KMS-11 (cell line): Measurements from ENCODE around the gene WDFY2.

Experiments
- H2AFZ ChIP-seq: fragments of 200-600 bp; sonication (generic); 2 replicates; pipeline ENCODE4 v1.6.1; 2016; ENCODE audit warnings: antibody characterized with exemption, mixed run types, low read depth
- H3K27ac ChIP-seq: fragments of 200-600 bp; sonication (generic); 2 replicates; pipeline ENCODE4 v1.6.1; 2016; ENCODE audit warnings: mild to moderate bottlenecking, mixed run types
- H3K27me3 ChIP-seq: fragments of 200-600 bp; sonication (generic); 2 replicates; pipeline ENCODE4 v1.6.1; 2017; ENCODE audit warnings: mild to moderate bottlenecking, low read depth, mixed run types, moderate library complexity; ENCODE audit not compliant: insufficient read depth
- H3K36me3 ChIP-seq: fragments of 200-600 bp; sonication (generic); 2 replicates; pipeline ENCODE4 v1.6.1; 2017; ENCODE audit warnings: mild to moderate bottlenecking, mixed run types; ENCODE audit not compliant: insufficient read depth
- H3K4me1 ChIP-seq: fragments of 200-600 bp; sonication (generic); 2 replicates; pipeline ENCODE4 v1.6.1; 2016; ENCODE audit warnings: mild to moderate bottlenecking, low read depth, mixed run types; ENCODE audit not compliant: poor library complexity, severe bottlenecking
- H3K4me2 ChIP-seq: fragments of 200-600 bp; sonication (generic); 2 replicates; pipeline ENCODE4 v1.7.0; 2016; ENCODE audit warnings: mild to moderate bottlenecking, mixed run types
- H3K4me3 ChIP-seq: fragments of 200-600 bp; sonication (generic); IDR thresholded peaks from 2 replicates; pipeline ENCODE4 v1.6.1; 2017; ENCODE audit warnings: low read depth, low read length, mixed read lengths; ENCODE audit not compliant: insufficient read depth
- H3K79me2 ChIP-seq: fragments of 200-600 bp; sonication (generic); 2 replicates; pipeline ENCODE4 v1.6.1; 2016; ENCODE audit warnings: low read depth, mixed run types; ENCODE audit not compliant: insufficient read depth
- H3K9ac ChIP-seq: fragments of 200-600 bp; sonication (generic); 2 replicates; pipeline ENCODE4 v1.6.1; 2016; ENCODE audit warnings: mild to moderate bottlenecking, mixed run types
- H4K20me1 ChIP-seq: fragments of 200-600 bp; sonication (generic); 2 replicates; pipeline ENCODE4 v1.6.1; 2016; ENCODE audit warnings: mild to moderate bottlenecking, mixed run types; ENCODE audit not compliant: insufficient read depth
- CTCF ChIP-seq: fragments of 200-600 bp; sonication (generic); conservative IDR thresholded peaks from 2 replicates; pipeline ENCODE4 v1.6.1; 2017; ENCODE audit warnings: low read depth, mild to moderate bottlenecking, antibody characterized with exemption, low read length, moderate library complexity, mixed read lengths

WDFY2 gene

DNA sequence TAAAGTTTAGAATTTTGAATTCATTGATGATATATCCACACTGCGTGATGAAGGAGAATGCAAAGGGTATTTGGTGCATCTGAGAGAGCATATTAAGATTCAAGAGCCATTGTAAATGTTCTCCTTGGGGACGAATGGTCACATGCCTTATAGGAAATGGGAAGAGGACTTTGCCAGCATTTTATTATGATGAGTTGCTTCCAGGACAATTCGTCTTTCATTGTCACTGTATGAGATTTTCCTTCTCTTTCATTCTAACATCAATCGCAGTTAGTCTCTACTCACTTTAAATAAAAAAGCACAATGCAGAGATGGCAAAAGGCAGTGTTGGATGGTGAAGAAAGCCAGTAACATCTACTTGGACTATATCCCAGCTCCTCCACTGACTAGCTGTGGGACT, 21.4 kb downstream of the WDFY2 start:
- Histone ChIP-seq H3K9ac (no peak overlapping the region), H3K79me2 (no peaks in the 10 kb centered on the region), H3K27ac (no peak overlapping the region), H3K36me3 (no peaks in the 10 kb centered on the region), H3K4me2 (no peak overlapping the region), H2AFZ (no peak overlapping the region), H4K20me1 (no peaks in the 10 kb centered on the region), H3K4me3 (no peak overlapping the region), H3K4me1 (no peaks in the 10 kb centered on the region), H3K27me3 (no peaks in the 10 kb centered on the region)
- TF ChIP-seq CTCF: no peak

DNA sequence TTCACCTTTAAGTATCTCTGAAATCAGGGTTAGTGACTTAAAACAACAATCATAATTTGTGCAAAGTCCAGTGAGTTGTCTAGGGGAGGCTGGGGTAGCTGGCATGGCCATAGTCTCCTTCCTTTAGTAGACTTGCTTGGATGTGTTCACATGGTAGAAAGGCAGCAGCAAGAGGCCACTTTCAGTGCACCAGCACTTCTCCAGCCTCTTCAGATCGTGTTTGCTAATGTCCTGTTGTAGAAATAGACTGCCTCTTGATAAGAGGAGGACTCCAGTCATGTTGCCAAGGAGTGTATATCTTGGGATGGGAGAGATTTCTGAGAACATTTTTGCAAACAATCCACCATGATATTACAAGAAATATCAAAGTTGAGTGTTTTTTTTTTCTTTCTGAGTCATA, 22.9 kb downstream of the WDFY2 start:
- Histone ChIP-seq H4K20me1 (no peaks in the 10 kb centered on the region), H3K36me3 (no peaks in the 10 kb centered on the region), H3K27me3 (no peaks in the 10 kb centered on the region), H3K9ac (no peak overlapping the region), H2AFZ (no peak overlapping the region), H3K4me3 (no peak overlapping the region), H3K79me2 (no peaks in the 10 kb centered on the region), H3K27ac (no peak overlapping the region), H3K4me2 (no peak overlapping the region), H3K4me1 (no peaks in the 10 kb centered on the region)
- TF ChIP-seq CTCF: no peak

DNA sequence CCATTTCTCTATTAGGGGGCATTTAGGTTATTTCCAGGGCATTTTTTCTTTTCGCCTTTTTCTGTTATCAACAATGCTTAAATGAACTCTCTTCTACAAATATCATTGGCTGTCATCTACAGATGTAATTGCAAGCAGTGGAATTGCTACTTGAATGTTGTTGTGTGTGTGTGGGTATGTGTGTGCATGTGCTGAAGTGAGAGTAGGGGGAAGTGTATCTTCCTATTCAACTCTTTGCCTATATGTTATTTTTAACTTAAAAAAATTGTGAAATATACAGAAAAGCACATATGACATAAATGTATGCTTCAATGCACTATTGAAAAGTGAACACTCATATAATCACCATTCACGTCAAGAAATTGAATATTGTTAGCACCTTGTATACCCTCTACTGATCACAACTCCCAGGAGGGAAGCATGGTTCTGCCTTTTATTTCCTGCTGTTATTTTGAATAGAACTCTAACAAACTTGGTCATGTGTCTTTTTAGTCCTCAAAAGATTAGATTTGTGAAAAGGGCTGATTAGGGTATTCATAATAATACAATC, 24.7 kb downstream of the WDFY2 start:
- no peak overlapping the region for H2AFZ ChIP-seq
- no peaks in the 10 kb centered on the region for H3K36me3 ChIP-seq
- H3K27ac ChIP-seq: no peak overlapping the region
- no peaks in the 10 kb centered on the region for H4K20me1 ChIP-seq
- no peak overlapping the region for H3K4me3 ChIP-seq
- TF ChIP-seq CTCF: no peak
- no peaks in the 10 kb centered on the region for H3K79me2 ChIP-seq
- H3K4me2 ChIP-seq: no peak overlapping the region
- no peaks in the 10 kb centered on the region for H3K4me1 ChIP-seq
- no peaks in the 10 kb centered on the region for H3K27me3 ChIP-seq
- H3K9ac ChIP-seq: no peak overlapping the region

DNA sequence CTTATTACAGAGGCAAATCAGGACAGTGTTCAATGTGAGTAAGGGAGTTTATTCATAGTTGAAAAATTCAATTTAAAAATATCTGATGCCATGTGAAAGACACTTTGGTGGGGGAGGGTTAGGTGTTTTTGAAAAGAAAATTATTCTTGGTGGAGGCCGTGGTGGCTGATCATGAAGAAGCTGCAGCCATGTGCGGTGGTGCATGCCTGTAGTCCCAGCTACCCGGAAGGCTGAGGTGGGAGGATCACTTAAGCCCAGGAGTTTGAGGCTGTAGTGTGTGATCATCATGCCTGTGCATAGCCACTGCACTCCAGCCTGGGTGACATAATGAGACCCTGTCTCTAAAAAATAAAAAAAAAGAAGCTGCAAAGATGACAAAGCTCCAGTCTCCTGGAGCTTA, 28.6 kb downstream of the WDFY2 start:
- Histone ChIP-seq H3K27ac (no peak overlapping the region), H4K20me1 (no peaks in the 10 kb centered on the region), H3K4me2 (no peak overlapping the region), H3K4me3 (no peak overlapping the region), H3K4me1 (no peaks in the 10 kb centered on the region), H3K79me2 (no peaks in the 10 kb centered on the region), H3K9ac (no peak overlapping the region), H2AFZ (no peak overlapping the region), H3K36me3 (no peaks in the 10 kb centered on the region), H3K27me3 (no peaks in the 10 kb centered on the region)
- no peak for TF ChIP-seq CTCF
